ENCODE results near the gene RTL1. TPM values are rescaled to one million over a fixed set of nuclear protein-coding genes. Genes with fewer than 3 reads are reported as not detected.

The RTL1 gene
- total RNA-seq, 4 donors from 2014 or later: not detected

DNA sequence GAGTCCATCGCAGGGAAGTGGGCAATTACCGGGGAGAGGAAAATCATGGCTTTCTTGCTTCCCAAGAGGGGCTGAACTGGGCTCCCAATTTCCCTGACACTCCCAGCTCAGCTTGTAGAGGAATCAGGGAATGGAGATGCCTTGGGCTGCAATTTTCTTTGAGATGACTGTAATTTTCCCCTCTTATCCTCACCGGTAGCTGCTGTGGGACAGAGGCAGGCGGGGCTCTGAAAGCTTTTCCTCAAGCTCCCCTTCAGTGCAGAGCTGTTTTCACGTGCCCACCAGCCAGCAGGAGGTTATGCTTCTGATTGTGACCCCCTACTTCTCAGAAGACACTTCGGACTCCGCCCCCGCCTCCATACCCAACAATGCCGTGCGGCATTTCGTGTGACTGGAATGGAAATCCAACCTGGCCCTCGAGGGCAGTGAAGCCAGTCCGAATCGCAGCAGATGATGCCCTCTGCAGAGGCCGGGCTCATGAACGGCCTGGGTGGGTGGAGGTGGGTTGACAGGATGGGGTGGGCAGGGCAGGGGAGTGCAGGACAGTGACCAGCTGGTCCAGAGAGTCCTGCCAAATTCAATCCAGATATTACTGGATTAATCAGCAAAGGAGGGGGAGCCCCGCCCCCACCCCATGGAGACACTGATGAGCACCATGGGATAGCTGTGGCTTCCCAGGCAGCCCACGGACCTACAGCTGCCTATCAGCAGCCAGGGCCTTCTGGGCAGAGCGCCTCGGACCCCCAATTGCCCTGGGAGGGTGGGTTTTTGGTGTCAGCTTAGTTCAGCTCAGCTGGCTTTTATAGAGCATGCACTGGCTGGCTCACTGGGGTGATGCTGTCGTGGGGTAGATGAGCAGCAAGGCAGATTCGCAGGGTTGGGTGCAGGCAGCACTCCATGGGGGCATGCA lies 37.6 kb downstream of the RTL1 start:
- no peak for DNase-seq
- TF ChIP-seq POLR2A (IDR thresholded peaks at IDR 0.05): no peak
- TF ChIP-seq, protein P1, sequence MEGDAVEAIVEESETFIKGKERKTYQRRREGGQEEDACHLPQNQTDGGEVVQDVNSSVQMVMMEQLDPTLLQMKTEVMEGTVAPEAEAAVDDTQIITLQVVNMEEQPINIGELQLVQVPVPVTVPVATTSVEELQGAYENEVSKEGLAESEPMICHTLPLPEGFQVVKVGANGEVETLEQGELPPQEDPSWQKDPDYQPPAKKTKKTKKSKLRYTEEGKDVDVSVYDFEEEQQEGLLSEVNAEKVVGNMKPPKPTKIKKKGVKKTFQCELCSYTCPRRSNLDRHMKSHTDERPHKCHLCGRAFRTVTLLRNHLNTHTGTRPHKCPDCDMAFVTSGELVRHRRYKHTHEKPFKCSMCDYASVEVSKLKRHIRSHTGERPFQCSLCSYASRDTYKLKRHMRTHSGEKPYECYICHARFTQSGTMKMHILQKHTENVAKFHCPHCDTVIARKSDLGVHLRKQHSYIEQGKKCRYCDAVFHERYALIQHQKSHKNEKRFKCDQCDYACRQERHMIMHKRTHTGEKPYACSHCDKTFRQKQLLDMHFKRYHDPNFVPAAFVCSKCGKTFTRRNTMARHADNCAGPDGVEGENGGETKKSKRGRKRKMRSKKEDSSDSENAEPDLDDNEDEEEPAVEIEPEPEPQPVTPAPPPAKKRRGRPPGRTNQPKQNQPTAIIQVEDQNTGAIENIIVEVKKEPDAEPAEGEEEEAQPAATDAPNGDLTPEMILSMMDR (IDR thresholded peaks at IDR 0.05): no peak
- no peak for TF ChIP-seq POLR2AphosphoS5 (IDR thresholded peaks at IDR 0.05)
- Histone ChIP-seq H3K9me3 (no peaks in the 10 kb centered on the region), H3K27me3 (no peaks in the 10 kb centered on the region), H3K36me3 (no peaks in the 10 kb centered on the region), H3K27ac (no peak overlapping the region), H3K4me3 (no peak overlapping the region), H3K4me1 (no peaks in the 10 kb centered on the region)
- intact Hi-C loops (cut with DNase I; ENCODE audit: low total_unique reads) (no loop called here), in situ Hi-C loops (cut with MboI; ENCODE audit: low pct_ligation_motif_present in 1 of 4, low pct_unique_long_range_greater_than_20kb in 1 of 4, low sequenced_read_pairs in 3 of 4) (loop anchor here in 1 of 4 donors (25.0 kb wide), 1 partner anchor 371 kb away; no protein-coding TSS in a partner anchor)
- 86% methylated on average over 20 of the region's 22 CpGs; no CpG with 5 or more reads in 1 of the 2 donors for WGBS, 2 donors (ENCODE audit: low coverage in 1 of 2)

GRCh38 chr14:100864960-100865681 lies 38.4 kb downstream of the RTL1 start:
- no peaks in the 10 kb centered on the region for H3K4me1 ChIP-seq
- TF ChIP-seq, protein P1 (IDR thresholded peaks at IDR 0.05): no peak
- TF ChIP-seq POLR2AphosphoS5 (IDR thresholded peaks at IDR 0.05) (no peak), EP300 (IDR thresholded peaks at IDR 0.05; ENCODE audit: low read depth) (no peak), POLR2A (IDR thresholded peaks at IDR 0.05) (no peak)
- intact Hi-C loops (cut with DNase I; ENCODE audit: low total_unique reads): no loop called here

DNA sequence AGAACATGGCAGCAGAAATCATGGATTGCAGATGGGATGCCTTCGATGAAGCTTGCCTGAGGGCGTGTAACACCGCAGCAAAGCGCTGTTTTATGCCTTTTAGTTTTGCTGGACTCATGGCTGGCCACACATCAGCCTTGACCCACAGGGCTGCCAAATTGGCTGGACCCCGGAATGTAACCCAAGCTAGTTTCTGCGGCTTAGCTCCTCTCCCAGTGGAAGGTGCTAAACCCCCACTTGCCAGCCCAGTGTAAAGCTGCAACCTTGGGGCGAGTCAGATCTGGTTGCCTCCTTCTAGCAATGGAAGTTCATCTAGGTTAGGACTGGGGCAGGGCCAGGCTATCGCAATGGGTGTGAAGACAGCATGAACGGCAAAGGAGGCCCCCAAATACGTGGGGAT lies 39.3 kb downstream of the RTL1 start:
- in situ Hi-C loops (cut with MboI; ENCODE audit: low pct_ligation_motif_present in 1 of 4, low pct_unique_long_range_greater_than_20kb in 1 of 4, low sequenced_read_pairs in 3 of 4): loop anchor here in 1 of 4 donors (25.0 kb wide), 1 partner anchor 373 kb away; no protein-coding TSS in a partner anchor
- Histone ChIP-seq H3K27me3 (no peaks in the 10 kb centered on the region), H3K4me3 (no peak overlapping the region), H3K27ac (no peak overlapping the region), H3K4me1 (no peaks in the 10 kb centered on the region), H3K36me3 (no peaks in the 10 kb centered on the region), H3K9me3 (no peaks in the 10 kb centered on the region)
- TF ChIP-seq, protein P1 (IDR thresholded peaks at IDR 0.05): no peak
- TF ChIP-seq POLR2AphosphoS5 (IDR thresholded peaks at IDR 0.05) (no peak), POLR2A (IDR thresholded peaks at IDR 0.05) (no peak), EP300 (IDR thresholded peaks at IDR 0.05; ENCODE audit: low read depth) (no peak)
- intact Hi-C loops (cut with DNase I; ENCODE audit: low total_unique reads): no loop called here
- DNase-seq: no peak
- WGBS, 2 donors (ENCODE audit: low coverage in 1 of 2): 75% methylated on average over 8 of the region's 10 CpGs; no CpG with 5 or more reads in 1 of the 2 donors

More at GRCh38 chr14:100864960-100865681, 38.4 kb downstream of the RTL1 start:
- no peak overlapping the region for H3K27ac ChIP-seq
- no peak for DNase-seq
- in situ Hi-C loops (cut with MboI; ENCODE audit: low pct_ligation_motif_present in 1 of 4, low pct_unique_long_range_greater_than_20kb in 1 of 4, low sequenced_read_pairs in 3 of 4): loop anchor here in 1 of 4 donors (25.0 kb wide), 1 partner anchor 372 kb away; no protein-coding TSS in a partner anchor
- no peaks in the 10 kb centered on the region for H3K36me3 ChIP-seq
- WGBS, 2 donors (ENCODE audit: low coverage in 1 of 2): 73 to 77% methylated on average over 3 to 9 of the region's 9 CpGs
- no peaks in the 10 kb centered on the region for H3K9me3 ChIP-seq
- no peaks in the 10 kb centered on the region for H3K27me3 ChIP-seq
- no peak overlapping the region for H3K4me3 ChIP-seq

DNA sequence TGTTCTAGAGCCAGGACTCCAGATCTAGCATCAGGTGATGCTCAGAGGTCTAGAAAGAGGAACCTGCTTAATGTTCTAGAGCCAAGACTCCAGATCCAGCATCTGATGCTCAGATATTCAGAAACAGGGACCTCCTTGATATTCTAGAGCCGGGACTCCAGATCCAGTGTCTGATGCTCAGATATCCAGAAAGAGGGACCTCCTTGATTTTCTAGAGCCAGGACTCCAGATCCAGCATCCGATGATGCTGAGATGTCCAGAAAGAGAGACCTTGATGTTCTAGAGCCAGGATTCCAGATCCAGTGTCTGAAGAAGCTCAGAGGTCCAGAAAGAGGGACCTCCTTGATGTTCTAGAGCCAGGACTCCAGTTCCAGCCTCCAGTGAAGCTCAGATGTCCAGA lies 40.7 kb downstream of the RTL1 start:
- no peak for TF ChIP-seq EP300 (IDR thresholded peaks at IDR 0.05; ENCODE audit: low read depth)
- no peak for TF ChIP-seq POLR2AphosphoS5 (IDR thresholded peaks at IDR 0.05)
- TF ChIP-seq, protein P1 (IDR thresholded peaks at IDR 0.05): no peak
- no peak for TF ChIP-seq POLR2A (IDR thresholded peaks at IDR 0.05)
- Histone ChIP-seq H3K27me3 (no peaks in the 10 kb centered on the region), H3K4me3 (no peak overlapping the region), H3K36me3 (no peaks in the 10 kb centered on the region), H3K27ac (no peak overlapping the region), H3K9me3 (no peaks in the 10 kb centered on the region), H3K4me1 (no peaks in the 10 kb centered on the region)
- in situ Hi-C loops (cut with MboI; ENCODE audit: low pct_ligation_motif_present in 1 of 4, low pct_unique_long_range_greater_than_20kb in 1 of 4, low sequenced_read_pairs in 3 of 4) (loop anchor here in 1 of 4 donors (25.0 kb wide), 1 partner anchor 375 kb away; no protein-coding TSS in a partner anchor), intact Hi-C loops (cut with DNase I; ENCODE audit: low total_unique reads) (no loop called here)
- WGBS, 2 donors (ENCODE audit: low coverage in 1 of 2): 79% methylated on average over 2 of the region's 2 CpGs; no CpG with 5 or more reads in 1 of the 2 donors
- DNase-seq: no peak

All from transverse colon (tissue), 4 donors.